Fibroblast of skin of back (primary cell): ENCODE results near the gene DDB1.
A peak's percentile ranks its signal among the peaks of the same experiment; 100 is the strongest.
"Not testable (repeated sequence)": the region's sequence is repeated elsewhere in the genome, so short reads cannot be mapped to it uniquely, and the experiment has no call there.

ENCODE experiments used
- DNase-seq: peaks from one replicate; pipeline ENCODE4 v3.0.0-alpha.2; 2013

The DDB1 gene

DNA sequence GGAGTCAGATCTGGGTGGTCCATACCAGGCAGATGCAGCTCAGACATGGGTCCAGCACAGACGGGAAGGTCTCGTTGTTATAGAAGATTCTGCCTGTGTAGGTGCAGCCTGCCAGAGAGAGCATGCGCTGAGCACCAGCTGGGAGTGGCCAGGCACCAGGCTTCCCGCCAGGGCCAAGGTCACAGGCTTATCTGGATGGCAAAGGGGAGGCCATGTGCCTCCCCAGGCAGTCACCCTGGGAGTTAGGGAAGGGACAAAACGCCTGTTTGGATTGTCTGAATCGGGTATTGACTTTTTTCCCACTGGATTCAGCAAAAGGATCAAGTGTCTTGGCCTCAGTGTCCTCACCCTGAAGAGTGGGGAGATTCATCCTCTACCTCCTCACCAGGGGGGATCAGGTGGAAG, 65.5 kb downstream of the DDB1 start:
- DNase-seq, result no peak

DNA sequence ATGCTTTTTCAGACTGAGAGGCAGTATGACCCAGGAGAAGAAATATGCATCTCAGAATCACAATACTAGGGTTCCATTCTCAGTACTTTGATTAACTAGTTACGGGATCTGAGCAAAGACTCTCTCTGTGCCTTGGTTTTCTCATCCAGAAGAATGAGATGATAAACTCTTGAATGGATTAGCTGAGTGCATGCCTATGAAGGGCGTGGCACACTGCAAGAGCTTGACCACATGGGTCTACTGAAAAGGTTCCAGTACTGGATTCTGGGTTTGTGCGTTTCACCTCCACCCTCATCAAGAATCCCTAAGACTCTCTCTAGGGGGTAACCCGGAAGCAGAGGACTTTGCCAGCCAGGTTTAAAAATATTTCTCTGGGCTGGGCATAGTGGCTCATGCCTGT, 66.3 kb downstream of the DDB1 start:
- peak; percentile 24 for DNase-seq

DNA sequence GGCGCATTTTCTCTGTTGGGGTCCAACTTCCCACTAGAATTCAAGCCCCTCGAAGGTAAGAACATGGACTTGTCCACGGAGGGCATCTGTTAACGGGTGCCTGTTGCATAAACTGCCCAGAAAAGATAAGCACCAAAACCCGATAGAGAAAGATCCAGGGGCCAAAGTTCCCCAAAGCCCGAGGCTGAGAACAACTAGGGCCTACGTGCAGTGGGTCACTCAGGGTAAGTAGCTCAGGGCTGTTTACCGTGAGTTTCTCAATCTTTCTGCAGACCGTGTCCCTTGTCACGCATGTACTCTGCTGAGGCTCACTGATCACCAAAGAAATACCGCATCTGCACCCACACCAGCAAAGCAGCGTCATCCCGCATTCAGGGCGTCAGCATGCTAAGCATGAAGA, 67.5 kb downstream of the DDB1 start:
- no peak for DNase-seq

DNA sequence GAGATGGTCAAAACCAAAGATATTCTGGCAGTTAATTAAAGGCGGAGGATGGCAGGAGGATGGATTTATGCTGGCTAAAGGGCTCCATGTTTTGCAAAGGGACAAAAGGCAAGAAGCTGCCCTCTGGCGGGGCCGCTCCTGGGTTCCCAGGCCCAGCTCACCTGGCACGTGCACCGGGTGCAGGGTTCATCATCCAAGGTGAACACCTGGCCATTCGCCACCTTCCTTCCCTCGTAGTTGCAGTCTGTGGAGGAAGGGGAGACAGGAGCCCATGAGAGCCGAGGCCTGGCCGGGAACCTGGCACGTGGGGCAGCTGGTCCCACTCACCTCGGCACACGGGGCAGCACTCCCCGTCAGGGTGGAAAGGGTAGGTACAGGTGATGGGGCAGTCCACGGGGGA, 68.1 kb downstream of the DDB1 start:
- DNase-seq, result no peak

DNA sequence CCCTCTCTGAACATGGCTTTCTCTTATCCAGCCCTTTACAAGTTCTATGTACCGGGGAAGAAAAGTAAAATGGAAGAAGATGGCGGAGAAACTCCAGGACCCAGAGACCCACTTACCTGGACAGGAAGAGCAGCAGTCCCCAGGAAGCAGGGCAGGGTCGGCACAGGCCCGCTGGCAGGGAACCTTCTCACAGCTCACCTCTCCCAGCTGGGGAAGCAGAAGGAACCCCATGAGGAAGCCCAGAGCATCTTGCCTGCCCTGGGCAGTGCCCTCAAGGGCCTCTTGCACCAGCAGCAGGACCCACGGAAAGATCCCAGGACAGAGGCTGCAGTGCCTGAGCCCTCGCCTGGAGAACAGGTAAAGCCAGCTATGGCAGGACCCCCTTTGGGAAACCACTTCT, 68.5 kb downstream of the DDB1 start:
- DNase-seq, result no peak

DNA sequence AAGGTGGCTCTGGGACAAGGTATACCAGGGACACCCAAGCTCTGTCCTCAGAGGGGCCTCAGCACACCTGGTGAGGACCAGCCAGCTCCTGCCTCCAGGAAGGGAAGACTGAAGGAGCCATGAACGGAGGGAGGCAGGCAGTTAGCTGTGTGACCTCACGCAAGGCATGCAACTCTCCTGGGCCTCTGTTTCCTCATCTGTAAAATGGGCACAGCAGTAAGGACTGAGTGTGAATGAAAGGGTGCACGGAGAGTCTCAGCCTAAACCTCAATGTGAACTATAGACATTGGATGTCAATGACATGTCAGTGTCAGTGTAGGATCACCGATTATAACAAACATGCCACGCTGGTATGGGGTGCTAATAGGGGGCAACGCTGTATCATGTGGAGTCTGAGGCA, 73.5 kb downstream of the DDB1 start:
- DNase-seq, result no peak

DNA sequence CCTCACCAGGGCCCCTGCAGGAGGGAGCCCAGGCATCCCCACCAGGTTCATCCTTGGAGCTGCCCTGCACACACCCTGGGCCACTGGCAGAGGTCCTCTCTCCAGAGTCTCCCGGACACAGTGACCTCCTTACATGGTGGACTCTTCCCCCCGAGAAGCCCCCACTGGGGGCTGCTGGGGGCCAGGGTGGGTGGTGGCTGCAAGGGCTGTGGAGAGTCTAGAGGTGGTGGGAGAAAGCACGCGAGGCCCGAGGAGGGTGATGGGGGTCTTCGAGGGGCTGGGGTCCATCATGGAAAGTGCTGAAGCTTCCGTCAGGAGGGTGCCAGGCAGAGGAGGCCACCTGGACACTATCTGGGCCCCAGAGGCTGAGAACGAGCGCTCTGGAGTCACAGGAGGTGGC, 74.4 kb downstream of the DDB1 start:
- no peak for DNase-seq

DNA sequence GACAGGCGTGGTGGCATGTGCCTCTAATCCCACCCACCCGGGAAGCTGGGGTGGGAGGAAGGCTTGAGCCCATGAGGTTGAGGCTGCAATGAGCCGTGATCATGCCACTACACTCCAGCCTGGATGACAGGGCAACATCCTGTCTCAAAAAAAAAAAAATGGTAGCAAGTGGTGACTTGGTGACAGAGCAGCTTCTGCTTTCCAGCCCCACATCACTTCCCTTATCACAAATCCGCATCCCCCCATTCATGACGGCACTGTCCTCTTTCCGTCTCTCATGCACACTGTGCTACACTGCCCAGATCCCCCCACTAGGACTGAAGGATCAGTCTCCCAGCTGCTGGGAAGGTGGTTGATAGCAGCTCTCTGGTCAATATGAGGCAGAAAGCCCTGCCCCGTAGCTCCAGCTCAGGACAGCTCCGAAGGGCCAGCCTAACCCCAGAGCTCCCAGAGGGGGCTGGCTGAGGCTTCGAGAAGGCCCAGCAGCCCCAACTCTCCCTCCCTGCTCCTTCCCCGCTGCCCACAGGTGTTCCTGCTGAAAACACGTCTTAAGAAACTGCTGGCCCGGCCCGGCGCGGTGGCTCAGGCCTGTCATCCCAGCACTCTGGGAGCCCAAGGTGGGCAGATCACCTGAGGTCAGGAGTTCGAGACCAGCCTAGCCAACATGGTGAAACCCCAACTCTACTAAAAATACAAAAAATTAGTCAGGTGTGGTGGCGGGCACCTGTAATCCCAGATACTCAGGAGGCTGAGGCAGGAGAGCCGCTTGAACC, 76.0 kb downstream of the DDB1 start:
- DNase-seq, result no peak

DNA sequence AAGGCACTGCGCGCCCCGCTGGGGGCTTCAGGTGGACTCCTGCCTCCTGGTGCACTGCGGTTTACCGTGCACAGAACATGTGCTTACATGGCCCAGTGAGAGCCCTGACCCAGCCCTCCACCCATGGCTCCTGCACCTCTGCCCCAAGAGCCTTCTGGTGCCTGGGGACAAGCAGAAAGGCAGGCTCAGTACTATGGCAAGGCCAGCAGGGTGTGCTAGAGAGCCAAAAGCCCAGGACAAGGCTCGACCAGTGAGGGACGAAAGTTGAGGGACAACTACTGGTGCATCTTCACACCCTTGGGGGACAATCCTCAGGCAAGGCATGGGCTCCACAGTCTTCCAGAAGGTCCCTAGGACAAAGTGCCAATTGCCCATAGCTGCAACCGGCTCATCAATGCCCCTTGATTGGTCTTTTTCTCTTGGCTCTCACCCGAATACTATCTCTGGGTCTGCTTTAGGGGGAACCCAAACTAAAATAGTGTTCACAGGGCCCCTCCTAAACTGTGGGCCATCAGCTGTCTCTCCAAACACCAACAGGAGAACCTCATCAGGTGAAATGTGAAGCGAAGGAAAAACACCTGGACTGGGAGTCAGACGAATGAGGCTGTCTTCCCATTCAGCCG, 78.4 kb downstream of the DDB1 start:
- peak; percentile 50 for DNase-seq

DNA sequence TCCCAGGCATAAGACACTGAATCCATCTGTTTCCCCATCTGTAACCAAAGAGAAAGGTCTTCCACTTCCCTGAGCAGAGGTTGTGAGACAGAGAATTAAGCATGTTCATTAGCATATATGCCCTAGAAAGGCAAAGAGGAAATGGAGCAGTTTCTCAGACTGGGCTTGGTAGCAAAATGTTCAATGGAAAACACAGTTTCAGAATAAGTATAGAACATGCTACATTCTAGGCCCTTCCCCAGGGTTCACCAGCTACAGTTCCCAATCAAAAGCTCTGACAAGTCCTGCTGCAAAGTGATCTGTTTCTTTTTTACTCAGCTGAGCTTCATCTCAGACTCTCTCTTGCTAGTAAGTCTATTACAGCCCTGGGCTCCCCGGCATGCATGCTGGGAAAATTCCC, 80.6 kb downstream of the DDB1 start:
- not testable (repeated sequence) for DNase-seq

DNA sequence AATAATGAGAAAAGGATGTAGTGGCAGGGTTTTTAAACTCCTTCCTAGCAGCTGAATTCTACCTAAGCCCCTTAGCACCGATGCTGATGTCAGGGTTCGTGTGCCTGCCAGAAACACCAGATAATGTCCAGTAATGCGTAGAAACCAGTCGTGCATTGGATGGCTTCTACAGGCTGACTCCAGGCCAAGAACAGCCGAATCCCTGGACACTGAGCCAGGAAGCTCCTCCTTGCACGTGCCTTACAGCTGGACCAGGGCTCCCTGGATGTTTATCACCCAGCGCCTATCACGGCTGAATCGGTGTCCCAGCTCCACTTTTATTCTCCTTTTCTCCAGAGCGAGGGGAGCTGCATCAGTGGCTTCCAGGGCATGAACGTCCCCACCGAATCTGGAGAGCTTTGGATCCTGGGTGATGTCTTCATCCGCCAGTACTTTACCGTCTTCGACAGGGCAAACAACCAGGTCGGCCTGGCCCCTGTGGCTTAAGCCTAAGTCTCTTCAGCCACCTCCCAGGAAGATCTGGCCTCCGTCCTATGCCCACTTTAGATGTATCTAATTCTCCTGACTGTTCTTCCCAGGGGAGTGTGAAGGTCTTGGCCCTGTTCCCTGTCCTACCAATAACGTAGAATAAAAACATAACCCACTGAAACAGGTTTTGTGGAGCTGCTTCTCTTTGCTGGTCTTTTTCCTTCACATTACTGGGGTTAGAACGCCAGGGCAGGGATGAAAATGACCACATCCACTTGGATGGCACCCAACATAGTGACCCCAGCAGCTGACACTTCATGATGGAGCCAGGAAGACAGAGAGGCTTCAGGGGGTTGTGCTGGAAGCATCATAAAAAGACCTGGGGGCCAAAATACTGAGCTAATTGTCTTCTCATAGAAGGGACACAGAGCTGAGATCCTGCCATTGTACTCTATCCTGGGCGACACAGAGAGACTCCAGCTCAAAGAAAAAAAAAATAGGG, 81.8 kb downstream of the DDB1 start:
- not testable (repeated sequence) for DNase-seq
